ENCODE measurements around the gene FRAT1. TPM values are rescaled to one million over a fixed set of nuclear protein-coding genes. Genes with fewer than 3 reads are reported as not detected.
A peak's percentile ranks its signal among the peaks of the same experiment; 100 is the strongest.

FRAT1 gene
- total and polyA plus RNA-seq, 2 of the 13 experiments (the other 11 are each of a cell fraction or from before 2014, with no cell fraction given) = 1.7 to 2.3 TPM

DNA sequence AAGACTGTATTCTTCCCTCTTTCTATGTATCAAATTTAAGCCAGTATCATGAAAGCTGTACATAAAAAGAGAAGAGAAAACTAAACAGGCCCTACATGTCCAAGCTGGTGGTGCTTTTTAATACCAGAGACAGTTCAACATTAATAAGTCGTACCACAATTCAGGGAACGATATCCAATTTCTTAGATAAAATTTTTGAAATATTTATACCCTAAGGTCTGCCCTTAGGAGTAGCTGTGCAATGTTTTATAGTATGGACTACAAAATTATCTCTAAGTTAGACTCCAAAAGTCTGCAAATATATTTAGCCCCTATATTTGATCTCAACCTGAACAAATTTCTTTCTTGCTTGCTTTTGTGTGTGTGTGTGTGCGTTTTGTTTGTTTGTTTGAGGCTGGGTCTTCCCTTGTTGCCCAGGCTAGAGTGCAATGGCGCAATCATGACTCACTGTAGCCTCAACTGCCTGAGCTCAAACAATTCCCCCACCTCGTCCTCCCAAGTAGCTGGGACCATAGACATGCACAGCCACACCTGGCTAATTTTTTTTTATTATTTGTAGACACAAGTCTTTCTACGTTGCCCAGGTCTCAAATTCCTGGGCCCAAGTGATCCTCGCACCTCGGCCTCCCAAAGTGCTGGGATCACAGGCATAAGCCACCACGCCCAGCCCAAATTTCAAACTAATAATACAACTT is 39.8 kb upstream of the FRAT1 start (continued):
- TF ChIP-seq MXD3 (CRISPR knock-in tag; IDR thresholded peaks at IDR 0.05) = no peak
- TF ChIP-seq AGO2 (optimal IDR thresholded peaks at IDR 0.05; ENCODE audit: low read depth, low read length) = no peak
- TF ChIP-seq, protein P1, sequence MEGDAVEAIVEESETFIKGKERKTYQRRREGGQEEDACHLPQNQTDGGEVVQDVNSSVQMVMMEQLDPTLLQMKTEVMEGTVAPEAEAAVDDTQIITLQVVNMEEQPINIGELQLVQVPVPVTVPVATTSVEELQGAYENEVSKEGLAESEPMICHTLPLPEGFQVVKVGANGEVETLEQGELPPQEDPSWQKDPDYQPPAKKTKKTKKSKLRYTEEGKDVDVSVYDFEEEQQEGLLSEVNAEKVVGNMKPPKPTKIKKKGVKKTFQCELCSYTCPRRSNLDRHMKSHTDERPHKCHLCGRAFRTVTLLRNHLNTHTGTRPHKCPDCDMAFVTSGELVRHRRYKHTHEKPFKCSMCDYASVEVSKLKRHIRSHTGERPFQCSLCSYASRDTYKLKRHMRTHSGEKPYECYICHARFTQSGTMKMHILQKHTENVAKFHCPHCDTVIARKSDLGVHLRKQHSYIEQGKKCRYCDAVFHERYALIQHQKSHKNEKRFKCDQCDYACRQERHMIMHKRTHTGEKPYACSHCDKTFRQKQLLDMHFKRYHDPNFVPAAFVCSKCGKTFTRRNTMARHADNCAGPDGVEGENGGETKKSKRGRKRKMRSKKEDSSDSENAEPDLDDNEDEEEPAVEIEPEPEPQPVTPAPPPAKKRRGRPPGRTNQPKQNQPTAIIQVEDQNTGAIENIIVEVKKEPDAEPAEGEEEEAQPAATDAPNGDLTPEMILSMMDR (CRISPR knock-in tag; IDR thresholded peaks at IDR 0.05) = no peak
- TF ChIP-seq SP2 (CRISPR knock-in tag; IDR thresholded peaks at IDR 0.05) = no peak
- TF ChIP-seq ZC3H13 (CRISPR knock-in tag; IDR thresholded peaks at IDR 0.05) = no peak
- TF ChIP-seq RFXAP (CRISPR knock-in tag; IDR thresholded peaks at IDR 0.05; ENCODE audit: borderline replicate concordance) = no peak
- TF ChIP-seq MTF2 (CRISPR knock-in tag; IDR thresholded peaks at IDR 0.05; ENCODE audit: borderline replicate concordance) = no peak
- TF ChIP-seq TFE3 (CRISPR knock-in tag; IDR thresholded peaks at IDR 0.05) = no peak
- TF ChIP-seq, protein P2, sequence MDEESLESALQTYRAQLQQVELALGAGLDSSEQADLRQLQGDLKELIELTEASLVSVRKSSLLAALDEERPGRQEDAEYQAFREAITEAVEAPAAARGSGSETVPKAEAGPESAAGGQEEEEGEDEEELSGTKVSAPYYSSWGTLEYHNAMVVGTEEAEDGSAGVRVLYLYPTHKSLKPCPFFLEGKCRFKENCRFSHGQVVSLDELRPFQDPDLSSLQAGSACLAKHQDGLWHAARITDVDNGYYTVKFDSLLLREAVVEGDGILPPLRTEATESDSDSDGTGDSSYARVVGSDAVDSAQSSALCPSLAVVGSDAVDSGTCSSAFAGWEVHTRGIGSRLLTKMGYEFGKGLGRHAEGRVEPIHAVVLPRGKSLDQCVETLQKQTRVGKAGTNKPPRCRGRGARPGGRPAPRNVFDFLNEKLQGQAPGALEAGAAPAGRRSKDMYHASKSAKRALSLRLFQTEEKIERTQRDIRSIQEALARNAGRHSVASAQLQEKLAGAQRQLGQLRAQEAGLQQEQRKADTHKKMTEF (CRISPR knock-in tag; IDR thresholded peaks at IDR 0.05) = no peak
- no peak for TF ChIP-seq HHEX (CRISPR knock-in tag; IDR thresholded peaks at IDR 0.05)
- TF ChIP-seq, protein P3, sequence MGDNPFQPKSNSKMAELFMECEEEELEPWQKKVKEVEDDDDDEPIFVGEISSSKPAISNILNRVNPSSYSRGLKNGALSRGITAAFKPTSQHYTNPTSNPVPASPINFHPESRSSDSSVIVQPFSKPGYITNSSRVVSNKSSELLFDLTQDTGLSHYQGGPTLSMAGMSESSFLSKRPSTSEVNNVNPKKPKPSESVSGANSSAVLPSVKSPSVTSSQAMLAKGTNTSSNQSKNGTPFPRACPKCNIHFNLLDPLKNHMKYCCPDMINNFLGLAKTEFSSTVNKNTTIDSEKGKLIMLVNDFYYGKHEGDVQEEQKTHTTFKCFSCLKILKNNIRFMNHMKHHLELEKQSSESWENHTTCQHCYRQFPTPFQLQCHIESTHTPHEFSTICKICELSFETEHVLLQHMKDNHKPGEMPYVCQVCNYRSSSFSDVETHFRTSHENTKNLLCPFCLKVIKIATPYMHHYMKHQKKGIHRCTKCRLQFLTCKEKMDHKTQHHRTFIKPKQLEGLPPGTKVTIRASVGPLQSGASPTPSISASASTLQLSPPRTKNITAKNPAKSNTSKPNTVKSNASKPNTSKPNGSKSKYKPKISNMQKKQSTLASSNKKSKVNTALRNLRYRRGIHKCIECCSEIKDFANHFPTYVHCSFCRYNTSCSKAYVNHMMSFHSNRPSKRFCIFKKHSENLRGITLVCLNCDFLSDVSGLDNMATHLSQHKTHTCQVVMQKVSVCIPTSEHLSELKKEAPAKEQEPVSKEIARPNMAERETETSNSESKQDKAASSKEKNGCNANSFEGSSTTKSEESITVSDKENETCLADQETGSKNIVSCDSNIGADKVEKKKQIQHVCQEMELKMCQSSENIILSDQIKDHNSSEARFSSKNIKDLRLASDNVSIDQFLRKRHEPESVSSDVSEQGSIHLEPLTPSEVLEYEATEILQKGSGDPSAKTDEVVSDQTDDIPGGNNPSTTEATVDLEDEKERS (CRISPR knock-in tag; IDR thresholded peaks at IDR 0.05) = no peak
- no peak for TF ChIP-seq ZNF607 (CRISPR knock-in tag; IDR thresholded peaks at IDR 0.05; ENCODE audit: borderline replicate concordance)
- no peak for TF ChIP-seq GRHL1 (CRISPR knock-in tag; conservative IDR thresholded peaks at IDR 0.05)
- TF ChIP-seq KDM2A (CRISPR knock-in tag; IDR thresholded peaks at IDR 0.05; ENCODE audit: borderline replicate concordance, low read depth) = no peak
- no peak for TF ChIP-seq ZNF230 (CRISPR knock-in tag; IDR thresholded peaks at IDR 0.05)
- TF ChIP-seq MYPOP (CRISPR knock-in tag; IDR thresholded peaks at IDR 0.05) = peak; percentile 54; the same call in 1 of the 2 replicates
- no peak for TF ChIP-seq TCF12 (IDR thresholded peaks at IDR 0.05)
- TF ChIP-seq TCF12 (CRISPR knock-in tag; IDR thresholded peaks at IDR 0.05) = no peak

Measured in HepG2 (cell line).